Measurements from ENCODE around the gene ZSWIM6. TPM values are rescaled to one million over a fixed set of nuclear protein-coding genes. Genes with fewer than 3 reads are reported as not detected.

ZSWIM6 gene
- total RNA-seq, 1 donor from 2014 or later, result 12.5 TPM

- DNase-seq (ENCODE audit: low spot score), result no peak
Measured at GRCh38 chr5:61357745-61358144, 25.7 kb downstream of the ZSWIM6 start.

- DNase-seq (ENCODE audit: low spot score), result no peak
Measured at GRCh38 chr5:61362796-61363368, 30.8 kb downstream of the ZSWIM6 start.

- no peak for DNase-seq (ENCODE audit: low spot score)
Measured at GRCh38 chr5:61363401-61364114, 31.5 kb downstream of the ZSWIM6 start.

- no peak for DNase-seq (ENCODE audit: low spot score)
Measured at GRCh38 chr5:61366497-61367240, 34.6 kb downstream of the ZSWIM6 start.

- DNase-seq (ENCODE audit: low spot score), result no peak
Measured at GRCh38 chr5:61370506-61370905, 38.4 kb downstream of the ZSWIM6 start.

GRCh38 chr5:61371474-61371873, 39.4 kb downstream of the ZSWIM6 start:
- no peak for DNase-seq (ENCODE audit: low spot score)

GRCh38 chr5:61379677-61380076, 47.6 kb downstream of the ZSWIM6 start:
- no peak for DNase-seq (ENCODE audit: low spot score)

- DNase-seq (ENCODE audit: low spot score), result no peak
Measured at GRCh38 chr5:61381968-61382367, 49.9 kb downstream of the ZSWIM6 start.

GRCh38 chr5:61385627-61386026, 53.6 kb downstream of the ZSWIM6 start:
- DNase-seq (ENCODE audit: low spot score), result no peak

- DNase-seq (ENCODE audit: low spot score), result no peak
Measured at GRCh38 chr5:61386045-61386800, 54.2 kb downstream of the ZSWIM6 start.

- no peak for DNase-seq (ENCODE audit: low spot score)
Measured at GRCh38 chr5:61389609-61390008, 57.6 kb downstream of the ZSWIM6 start.

GRCh38 chr5:61394078-61394704, 62.1 kb downstream of the ZSWIM6 start:
- DNase-seq (ENCODE audit: low spot score), result no peak

GRCh38 chr5:61394793-61395192, 62.7 kb downstream of the ZSWIM6 start:
- no peak for DNase-seq (ENCODE audit: low spot score)

GRCh38 chr5:61397238-61397637, 65.2 kb downstream of the ZSWIM6 start:
- DNase-seq (ENCODE audit: low spot score), result no peak

- DNase-seq (ENCODE audit: low spot score), result no peak
Measured at GRCh38 chr5:61397937-61398336, 65.9 kb downstream of the ZSWIM6 start.

- no peak for DNase-seq (ENCODE audit: low spot score)
Measured at GRCh38 chr5:61398440-61398839, 66.4 kb downstream of the ZSWIM6 start.

GRCh38 chr5:61399679-61400078, 67.6 kb downstream of the ZSWIM6 start:
- no peak for DNase-seq (ENCODE audit: low spot score)

GRCh38 chr5:61401726-61402125, 69.7 kb downstream of the ZSWIM6 start:
- DNase-seq (ENCODE audit: low spot score), result no peak

- no peak for DNase-seq (ENCODE audit: low spot score)
Measured at GRCh38 chr5:61402244-61402823, 70.3 kb downstream of the ZSWIM6 start.

GRCh38 chr5:61402970-61403900, 71.2 kb downstream of the ZSWIM6 start:
- no peak for DNase-seq (ENCODE audit: low spot score)
